GM21717 (cell line): ENCODE data around the gene NPY1R.

Source experiments
- ATAC-seq: cut with Tn5 transposase; IDR thresholded peaks from one replicate; pipeline ENCODE4 v1.9.1; 2021; ENCODE audit warnings: mild to moderate bottlenecking, moderate library complexity; ENCODE audit not compliant: unreplicated experiment

NPY1R gene

DNA sequence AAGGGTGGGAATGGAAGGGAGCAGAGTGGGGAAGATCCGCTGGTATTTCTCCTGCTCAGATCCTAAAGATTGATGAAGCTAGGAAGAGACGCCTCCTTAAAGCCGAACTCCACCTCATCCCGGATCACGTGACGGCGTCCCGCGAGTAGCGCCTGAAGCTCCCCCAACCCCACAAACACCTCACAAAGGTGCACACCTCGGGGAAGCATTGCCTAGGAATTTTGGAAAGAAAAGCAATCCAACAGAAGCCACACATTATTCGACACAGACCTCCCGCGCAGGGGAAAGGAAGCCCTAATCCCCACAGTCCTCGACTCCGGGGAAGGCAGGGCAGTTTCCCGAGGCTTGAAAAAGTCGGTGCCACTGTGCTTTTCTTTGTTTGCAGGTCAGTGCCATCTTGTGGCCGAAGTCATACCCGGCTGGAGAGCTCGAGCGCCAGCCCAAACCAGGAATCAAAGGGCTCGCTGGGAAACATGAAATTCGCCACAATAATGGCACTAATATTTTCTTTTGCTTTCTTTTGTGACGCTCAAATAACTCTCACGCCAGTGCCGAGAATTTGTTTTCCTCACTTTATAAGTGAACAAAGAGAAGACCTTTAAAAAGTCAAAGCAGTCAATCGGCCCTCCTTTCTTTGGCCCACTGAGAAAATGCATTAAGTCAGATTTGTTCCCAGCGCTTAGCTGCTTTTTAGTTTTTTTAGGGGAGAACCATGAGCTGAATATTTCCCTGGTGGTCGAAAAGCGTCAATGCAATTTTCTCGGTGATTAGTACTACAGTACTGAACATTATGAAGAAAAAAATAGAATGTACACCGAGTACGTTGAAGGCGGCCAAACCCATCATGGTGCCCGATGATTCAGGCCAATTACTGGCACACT, at the start of gene NPY1R:
NPY1R (minus strand) TSS at position 71 of the 881 bp plus-strand sequence. CDS start 6,042 bp downstream, outside the sequence.
- peak; percentile 75 for ATAC-seq

- ATAC-seq = no peak
Observed at GRCh38 chr4:163380703-163381102, 48.3 kb upstream of the NPY1R start.

GRCh38 chr4:163378661-163379060, 46.3 kb upstream of the NPY1R start:
- no peak for ATAC-seq

- ATAC-seq = no peak
Observed at GRCh38 chr4:163372029-163372428, 39.6 kb upstream of the NPY1R start.

GRCh38 chr4:163367651-163368050, 35.3 kb upstream of the NPY1R start:
- no peak for ATAC-seq

GRCh38 chr4:163356104-163356503, 23.7 kb upstream of the NPY1R start:
- no peak for ATAC-seq

GRCh38 chr4:163353054-163353453, 20.7 kb upstream of the NPY1R start:
- no peak for ATAC-seq

- ATAC-seq = no peak
Observed at GRCh38 chr4:163350672-163351071, 18.3 kb upstream of the NPY1R start.

DNA sequence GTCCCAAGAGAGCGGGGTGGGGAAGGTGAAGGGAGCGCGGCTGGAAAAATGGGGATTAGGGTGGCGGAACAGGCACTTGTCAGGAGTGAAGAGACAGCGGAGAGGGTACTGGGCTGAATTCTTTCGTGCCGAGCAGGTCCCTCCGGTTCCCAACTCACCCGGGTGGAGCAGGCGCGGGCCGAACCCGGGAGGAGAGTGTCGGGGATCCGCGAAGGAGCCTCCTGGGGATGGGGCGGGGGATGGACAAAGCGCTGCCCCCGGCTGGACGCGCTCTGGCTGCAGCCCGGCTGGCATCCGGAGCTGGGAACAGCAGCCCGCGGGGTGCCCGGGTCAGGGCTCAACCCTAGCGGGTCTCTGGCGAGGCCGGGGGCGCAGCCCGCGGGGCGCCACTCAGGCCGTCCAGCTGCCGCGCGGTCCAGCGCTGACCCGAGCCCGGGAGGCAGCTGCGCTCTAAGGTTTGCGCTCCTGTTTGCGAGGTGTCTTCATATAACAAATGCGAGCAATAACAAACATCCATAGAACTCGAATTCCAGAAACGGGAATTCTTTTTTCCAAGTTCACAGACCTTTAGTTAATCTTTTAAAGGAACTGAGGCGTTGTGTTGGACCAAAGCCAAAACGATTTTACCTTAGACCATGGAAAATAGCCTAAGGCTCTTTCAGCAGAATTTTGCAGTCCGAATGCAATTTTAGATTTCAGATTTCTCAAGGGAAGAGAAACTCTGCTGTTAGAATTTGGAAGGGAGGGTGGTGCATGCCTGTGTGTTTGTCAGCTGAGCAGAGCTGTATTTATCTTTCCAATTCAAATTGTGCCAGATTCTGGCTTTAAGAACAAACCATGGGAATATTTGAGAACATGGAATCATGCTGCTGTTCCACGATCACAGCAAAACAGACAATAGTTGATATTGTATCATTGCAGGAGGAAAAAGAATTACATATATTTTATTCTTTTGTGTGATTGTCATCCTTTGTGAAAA, 12.0 kb upstream of the NPY1R start:
- no peak for ATAC-seq

- no peak for ATAC-seq
Observed at GRCh38 chr4:163343604-163344146, 11.3 kb upstream of the NPY1R start, which contains the start of gene NPY5R. Gene NPY5R (plus strand): TSS chr4:163343892. CDS start chr4:163350274, 6,382 bp downstream.

- ATAC-seq = no peak
Observed at GRCh38 chr4:163335384-163335783, 3.0 kb upstream of the NPY1R start.

GRCh38 chr4:163331629-163332376, 593 bp downstream of the NPY1R start:
- ATAC-seq = no peak

DNA sequence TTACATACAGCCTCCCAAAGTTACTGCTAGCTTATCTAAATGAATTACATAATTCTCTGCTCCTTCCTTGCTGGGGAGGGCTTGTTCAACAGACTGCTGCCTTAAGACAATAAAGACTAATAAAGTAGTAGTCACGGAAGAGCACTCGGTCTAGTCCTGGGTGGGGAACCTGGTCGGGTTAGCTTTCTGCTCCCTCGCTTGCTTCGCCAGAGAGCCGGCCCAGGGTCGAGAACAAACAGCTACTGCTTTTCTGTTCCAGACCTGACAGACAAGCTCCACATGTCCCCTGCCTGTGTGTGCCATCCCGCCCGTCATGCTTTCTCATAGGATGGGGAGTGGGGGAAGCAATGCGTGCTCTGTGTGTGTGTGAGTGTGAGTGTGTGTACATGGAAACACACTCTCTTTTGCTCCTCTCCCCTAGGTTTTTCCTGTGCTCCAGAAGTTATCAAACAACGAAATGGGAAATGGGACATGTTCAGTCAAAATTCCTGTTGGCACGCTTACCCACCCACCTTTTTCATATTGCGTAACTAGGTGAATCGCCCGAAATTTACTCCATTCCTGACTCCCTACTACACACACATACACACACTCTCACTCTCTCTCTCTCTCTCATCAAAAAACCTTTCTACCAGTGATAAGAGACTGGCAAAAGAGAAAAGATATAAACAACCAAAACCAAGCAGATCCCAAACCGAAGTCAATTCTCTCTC, 1.3 kb downstream of the NPY1R start:
- no peak for ATAC-seq

DNA sequence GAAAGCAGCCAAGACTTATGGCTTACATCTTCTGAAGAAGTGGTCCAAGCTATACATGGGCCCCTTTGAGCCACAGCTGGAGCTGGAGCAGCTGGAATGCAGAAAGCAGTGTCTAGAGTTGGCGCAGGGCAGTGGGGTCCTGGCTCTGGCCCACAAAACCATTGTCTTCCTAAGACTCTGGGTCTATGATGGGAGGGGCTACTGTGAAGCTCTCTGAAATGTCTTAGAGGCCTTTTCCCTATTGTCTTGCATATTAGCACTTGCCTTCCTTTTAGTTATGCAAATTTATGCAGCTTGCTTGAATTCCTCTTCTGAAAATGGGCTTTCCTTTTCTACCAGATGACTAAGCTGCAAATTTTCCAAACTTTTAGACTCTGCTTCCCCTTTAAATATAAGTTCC, 15.3 kb downstream of the NPY1R start:
- no peak for ATAC-seq

- ATAC-seq = no peak
Observed at GRCh38 chr4:163309466-163309865, 22.9 kb downstream of the NPY1R start.

GRCh38 chr4:163303069-163303468, 29.3 kb downstream of the NPY1R start:
- ATAC-seq = no peak

DNA sequence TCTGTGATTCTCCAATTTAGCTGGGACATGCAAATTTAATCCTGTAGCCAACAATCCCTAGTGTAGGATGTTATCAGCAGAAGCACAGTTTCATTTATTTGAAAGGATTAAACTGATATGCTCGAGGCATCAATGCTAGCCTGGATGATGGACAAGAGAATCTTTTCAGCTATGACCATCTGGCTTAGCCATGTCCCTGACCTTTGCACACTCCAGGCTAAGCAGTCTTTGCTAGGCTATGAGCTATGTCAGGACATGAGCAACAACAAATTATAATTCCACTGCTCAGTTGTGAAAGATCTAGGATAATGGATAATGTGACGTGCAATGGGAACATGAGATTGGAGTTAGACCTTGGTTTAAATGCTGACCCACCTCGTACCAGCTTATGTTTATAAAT, 32.0 kb downstream of the NPY1R start:
- ATAC-seq = no peak

DNA sequence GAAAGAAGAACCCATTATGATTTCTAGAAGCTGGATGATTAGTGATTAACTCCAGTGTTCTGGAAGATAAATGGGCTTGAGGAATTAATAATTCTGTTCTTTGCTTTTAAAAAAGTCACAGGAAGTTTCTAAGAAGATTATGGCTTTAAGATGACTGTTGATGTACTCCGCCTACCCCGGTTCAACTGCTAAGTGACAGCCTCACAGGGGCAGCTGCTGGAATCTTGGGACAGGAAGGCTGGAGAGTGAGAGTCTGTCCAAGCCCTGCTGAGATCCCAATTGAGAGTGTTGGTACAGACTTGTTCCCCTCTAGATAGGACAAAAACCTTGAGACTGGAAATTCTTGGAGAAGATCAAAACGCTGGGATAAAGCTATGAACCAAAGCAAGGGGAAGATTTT, 37.3 kb downstream of the NPY1R start:
- ATAC-seq = no peak

DNA sequence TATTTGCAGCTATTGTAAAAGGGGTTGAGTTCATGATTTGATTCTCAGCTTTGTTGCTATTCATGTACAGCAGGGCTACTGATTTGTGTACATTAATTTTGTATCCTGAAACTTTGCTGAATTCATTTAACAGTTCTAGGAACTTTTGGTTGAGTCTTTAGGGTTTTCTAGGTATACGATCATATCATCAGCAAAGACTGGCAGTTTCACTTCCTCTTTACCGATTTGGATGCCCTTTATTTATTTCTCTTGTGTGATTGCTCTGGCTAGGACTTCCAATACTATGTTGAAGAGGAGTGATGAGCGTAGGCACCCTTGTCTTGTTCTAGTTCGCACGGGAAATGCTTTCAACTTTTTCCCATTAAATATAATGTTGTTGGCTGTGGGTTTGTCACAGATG, 48.1 kb downstream of the NPY1R start:
- no peak for ATAC-seq
